Measurements from ENCODE around the gene AP3M1.
"Not testable (repeated sequence)": the region's sequence is repeated elsewhere in the genome, so short reads cannot be mapped to it uniquely, and the experiment has no call there.

Gene AP3M1

GRCh38 chr10:74150204-74150989 lies at the start of gene AP3M1:
TSS of gene AP3M1 (minus strand) at chr10:74150828. CDS start at chr10:74138379, 12,449 bp downstream.
- DNase-seq: peak in 1 of 2 experiments; percentile 86

- DNase-seq: no peak
Observed at GRCh38 chr10:74199315-74199714, 48.7 kb upstream of the AP3M1 start.

GRCh38 chr10:74194999-74195398 lies 44.4 kb upstream of the AP3M1 start:
- no peak for DNase-seq

GRCh38 chr10:74194545-74194944 lies 43.9 kb upstream of the AP3M1 start:
- no peak for DNase-seq

GRCh38 chr10:74190494-74190893 lies 39.9 kb upstream of the AP3M1 start:
- DNase-seq: no peak

GRCh38 chr10:74189999-74190421 lies 39.4 kb upstream of the AP3M1 start:
- no peak for DNase-seq

GRCh38 chr10:74188617-74189016 lies 38.0 kb upstream of the AP3M1 start:
- not testable (repeated sequence) for DNase-seq

- DNase-seq: no peak
Observed at GRCh38 chr10:74187237-74187636, 36.6 kb upstream of the AP3M1 start.

- no peak for DNase-seq
Observed at GRCh38 chr10:74186678-74187077, 36.0 kb upstream of the AP3M1 start.

GRCh38 chr10:74179111-74179710 lies 28.6 kb upstream of the AP3M1 start:
- no peak for DNase-seq

- DNase-seq: no peak
Observed at GRCh38 chr10:74178042-74178791, 27.6 kb upstream of the AP3M1 start.

- DNase-seq: no peak
Observed at GRCh38 chr10:74177140-74177677, 26.6 kb upstream of the AP3M1 start.

GRCh38 chr10:74176380-74177139 lies 25.9 kb upstream of the AP3M1 start:
- peak; percentile 75 to 82 for DNase-seq

- no peak for DNase-seq
Observed at GRCh38 chr10:74175510-74176379, 25.1 kb upstream of the AP3M1 start.

- DNase-seq: no peak
Observed at GRCh38 chr10:74174521-74174920, 23.9 kb upstream of the AP3M1 start.

- DNase-seq: no peak
Observed at GRCh38 chr10:74171625-74172024, 21.0 kb upstream of the AP3M1 start.

- DNase-seq: no peak
Observed at GRCh38 chr10:74167443-74167842, 16.8 kb upstream of the AP3M1 start.

GRCh38 chr10:74165530-74165901 lies 14.9 kb upstream of the AP3M1 start:
- no peak for DNase-seq

- no peak for DNase-seq
Observed at GRCh38 chr10:74164716-74165529, 14.3 kb upstream of the AP3M1 start.

GRCh38 chr10:74163319-74164068 lies 12.9 kb upstream of the AP3M1 start:
- no peak for DNase-seq

Data from NCI-H1930 (cell line).